Measurements from ENCODE around the gene ZNF157. TPM values are rescaled to one million over a fixed set of nuclear protein-coding genes. Genes with fewer than 3 reads are reported as not detected.

Gene ZNF157
- total and polyA plus RNA-seq, 4 donors = 0.10 to 0.63 (median 0.25) TPM

DNA sequence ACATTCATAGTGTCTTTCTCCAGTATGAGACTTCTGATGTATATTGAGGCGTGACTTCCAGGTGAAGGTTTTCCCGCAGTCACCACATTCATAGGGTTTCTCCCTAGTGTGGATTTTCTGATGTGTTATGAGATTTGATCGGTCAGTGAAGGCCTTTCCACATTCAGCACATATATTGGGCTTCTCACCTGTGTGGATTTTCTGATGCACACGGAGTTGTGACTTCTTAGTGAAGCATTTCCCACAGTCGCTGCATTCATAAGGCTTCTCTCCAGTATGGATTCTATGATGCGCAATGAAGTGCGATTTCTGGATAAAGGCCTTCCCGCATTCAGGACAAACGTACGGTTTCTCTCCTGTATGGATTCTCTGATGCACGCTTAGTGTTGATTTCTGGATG lies 77.2 kb downstream of the ZNF157 start:
- H3K27me3 ChIP-seq (ENCODE audit: control insufficient read depth in 3 of 3, insufficient read depth in 3 of 3, low read length in 2 of 3) = no peaks in the 10 kb centered on the region

GRCh38 chrX:47448165-47448806 lies 77.9 kb downstream of the ZNF157 start:
- peaks cover 4 to 43% (median 21%) of the 10 kb centered on the region in 4 donors for H3K36me3 ChIP-seq (ENCODE audit: control insufficient read depth in 4 of 4, insufficient read depth in 4 of 4, low read length in 4 of 4)
- 94 to 100% methylated on average over 6 of the region's 6 CpGs for WGBS, 2 donors

More for the DNA sequence above, 77.2 kb downstream of the ZNF157 start:
- H3K4me3 ChIP-seq = no peak overlapping the region
- WGBS, 2 donors = 91 to 98% methylated on average over 11 of the region's 11 CpGs
- H3K9ac ChIP-seq (ENCODE audit: insufficient read depth in 1 of 2, low read length in 2 of 2) = no peak overlapping the region
- no peaks in the 10 kb centered on the region for H3K4me1 ChIP-seq (ENCODE audit: control insufficient read depth in 5 of 5, insufficient read depth in 5 of 5, low read length in 5 of 5)
- peaks cover 0 to 31% (median 12%) of the 10 kb centered on the region in 4 donors for H3K9me3 ChIP-seq (ENCODE audit: control insufficient read depth in 4 of 4, insufficient read depth in 3 of 4, low read length in 3 of 4)
- ATAC-seq (ENCODE audit: insufficient read depth, low FRiP score) (no peak), DNase-seq (no peak)
- peaks cover 4 to 43% (median 21%) of the 10 kb centered on the region in 4 donors for H3K36me3 ChIP-seq (ENCODE audit: control insufficient read depth in 4 of 4, insufficient read depth in 4 of 4, low read length in 4 of 4)
- TF ChIP-seq CTCF (IDR thresholded peaks at IDR 0.05; ENCODE audit: control extremely low read depth, extremely low read depth) = no peak
- H3K27ac ChIP-seq (ENCODE audit: low read depth in 1 of 2, low read length in 1 of 2) = no peak overlapping the region

DNA sequence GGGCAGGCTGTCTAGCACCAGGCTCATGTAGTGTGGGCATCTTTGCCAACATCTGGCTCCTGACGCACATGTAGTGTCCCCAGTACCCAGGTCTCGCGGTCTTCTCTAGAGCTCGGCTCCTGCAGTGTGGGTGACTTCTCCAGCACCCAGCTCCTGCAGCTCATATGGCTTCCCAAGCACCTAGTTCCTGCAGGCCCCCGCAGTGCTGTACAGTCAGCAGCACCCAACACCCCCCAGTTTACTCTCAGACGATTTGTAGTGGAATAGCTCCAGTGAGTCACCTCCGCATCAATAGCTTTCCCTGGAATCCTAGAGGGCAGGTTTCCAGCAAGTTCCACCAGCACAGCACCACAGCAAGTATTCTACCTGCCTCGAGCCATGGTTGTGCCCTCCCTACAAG lies 81.7 kb downstream of the ZNF157 start:
- H3K9ac ChIP-seq (ENCODE audit: insufficient read depth in 1 of 2, low read length in 2 of 2) = no peak overlapping the region
- peaks cover 0 to 26% (median 14%) of the 10 kb centered on the region in 4 donors for H3K9me3 ChIP-seq (ENCODE audit: control insufficient read depth in 4 of 4, insufficient read depth in 3 of 4, low read length in 3 of 4)
- H3K4me1 ChIP-seq (ENCODE audit: control insufficient read depth in 5 of 5, insufficient read depth in 5 of 5, low read length in 5 of 5) = no peaks in the 10 kb centered on the region
- TF ChIP-seq CTCF (IDR thresholded peaks at IDR 0.05; ENCODE audit: control extremely low read depth, extremely low read depth) = no peak
- peaks cover 7 to 45% (median 26%) of the 10 kb centered on the region in 4 donors for H3K36me3 ChIP-seq (ENCODE audit: control insufficient read depth in 4 of 4, insufficient read depth in 4 of 4, low read length in 4 of 4)
- H3K27ac ChIP-seq (ENCODE audit: low read depth in 1 of 2, low read length in 1 of 2) = no peak overlapping the region
- ATAC-seq (ENCODE audit: insufficient read depth, low FRiP score) (no peak), DNase-seq (no peak)
- H3K27me3 ChIP-seq (ENCODE audit: control insufficient read depth in 3 of 3, insufficient read depth in 3 of 3, low read length in 2 of 3) = no peaks in the 10 kb centered on the region
- 89 to 95% methylated on average over 8 of the region's 8 CpGs for WGBS, 2 donors
- no peak overlapping the region for H3K4me3 ChIP-seq

More at GRCh38 chrX:47448165-47448806, 77.9 kb downstream of the ZNF157 start:
- no peak for DNase-seq
- H3K4me1 ChIP-seq (ENCODE audit: control insufficient read depth in 5 of 5, insufficient read depth in 5 of 5, low read length in 5 of 5) = no peaks in the 10 kb centered on the region
- H3K4me3 ChIP-seq = no peak overlapping the region
- H3K9me3 ChIP-seq (ENCODE audit: control insufficient read depth in 4 of 4, insufficient read depth in 3 of 4, low read length in 3 of 4) = peaks cover 0 to 31% (median 12%) of the 10 kb centered on the region in 4 donors
- H3K9ac ChIP-seq (ENCODE audit: insufficient read depth in 1 of 2, low read length in 2 of 2) = no peak overlapping the region
- ATAC-seq (ENCODE audit: insufficient read depth, low FRiP score) = no peak
- TF ChIP-seq CTCF (IDR thresholded peaks at IDR 0.05; ENCODE audit: control extremely low read depth, extremely low read depth) = no peak
- no peaks in the 10 kb centered on the region for H3K27me3 ChIP-seq (ENCODE audit: control insufficient read depth in 3 of 3, insufficient read depth in 3 of 3, low read length in 2 of 3)
- H3K27ac ChIP-seq (ENCODE audit: low read depth in 1 of 2, low read length in 1 of 2) = no peak overlapping the region

Measured in lung (tissue), 12 donors.